SK-N-SH (cell line): ENCODE results near the gene ARHGAP15. TPM values are rescaled to one million over a fixed set of nuclear protein-coding genes. Genes with fewer than 3 reads are reported as not detected.

Experiments
- CTCF ChIA-PET: fragments of 300-600, 350-600 bp; formaldehyde crosslinking; extraction: SDS; loops from one replicate; lab custom pipeline; 2021; lab: Yijun Ruan, JAX
- POLR2A ChIA-PET: fragments of 350-600 bp; sonication (Branson Sonifier 250); formaldehyde crosslinking; extraction: SDS; loops from one replicate; lab custom pipeline; 2020; ENCODE audit warnings: antibody characterized with exemption, inconsistent platforms; lab: Yijun Ruan, JAX
- DNase-seq: peaks from one replicate; pipeline ENCODE4 v3.0.0; 2012
- H2AFZ ChIP-seq: fragments of 200-600 bp; sonication (generic); 2 replicates; pipeline ENCODE4 v1.8.1; 2016; ENCODE audit warnings: antibody characterized with exemption, mild to moderate bottlenecking, low read depth
- H3F3A ChIP-seq: fragments of 200-600 bp; sonication (generic); replicated peaks from 2 replicates; pipeline ENCODE3; 2016; ENCODE audit warnings: antibody characterized with exemption, mild to moderate bottlenecking; ENCODE audit not compliant: insufficient read depth
- H3K27ac ChIP-seq, 2 experiments: fragments of 200-500 bp in 1 of 2; fragments of 200-600 bp in 1 of 2; sonication (Bioruptor generic) in 1 of 2; sonication (generic), shearing (Covaris generic) in 1 of 2; 2 replicates each; pipeline versions ENCODE4 v1.5.1 to v1.6.1; 2014 to 2016; ENCODE audit warnings: low read depth in 2 of 2, inconsistent platforms in 1 of 2, low read length in 1 of 2, mild to moderate bottlenecking in 1 of 2, mixed read lengths in 1 of 2
- H3K27me3 ChIP-seq: fragments of 200-600 bp; sonication (generic), shearing (Covaris generic); 2 replicates; pipeline ENCODE4 v1.6.1; 2016; ENCODE audit warnings: mixed run types; ENCODE audit not compliant: insufficient read depth
- H3K36me3 ChIP-seq, 2 experiments: fragments of 200-500 bp in 1 of 2; fragments of 200-600 bp in 1 of 2; sonication (Bioruptor generic) in 1 of 2; sonication (generic) in 1 of 2; replicated peaks in 1 of 2; 2 replicates each; pipeline versions ENCODE3 to v1.5.1; 2014 to 2016; ENCODE audit warnings: low read length in 1 of 2, mild to moderate bottlenecking in 1 of 2; ENCODE audit not compliant: insufficient read depth in 2 of 2, control insufficient read depth in 1 of 2
- H3K4me1 ChIP-seq, 2 experiments: fragments of 200-500 bp in 1 of 2; fragments of 200-600 bp in 1 of 2; sonication (Bioruptor generic) in 1 of 2; sonication (generic), shearing (Covaris generic) in 1 of 2; 2 replicates each; pipeline versions ENCODE4 v1.5.1 to v1.6.1; 2014 to 2016; ENCODE audit warnings: low read depth in 1 of 2, low read length in 1 of 2, mixed run types in 1 of 2; ENCODE audit not compliant: insufficient read depth in 2 of 2, control insufficient read depth in 1 of 2
- H3K4me2 ChIP-seq: fragments of 200-600 bp; sonication (generic), shearing (Covaris generic); 2 replicates; pipeline ENCODE4 v1.6.1; 2017; ENCODE audit warnings: mixed run types
- H3K4me3 ChIP-seq, 2 experiments: fragments of 200-500 bp in 1 of 2; fragments of 200-600 bp in 1 of 2; sonication (Bioruptor generic) in 1 of 2; sonication (generic), shearing (Covaris generic) in 1 of 2; 2 replicates each; pipeline versions ENCODE4 v1.5.1 to v1.8.1; 2014 to 2016; ENCODE audit warnings: low read depth in 2 of 2, inconsistent platforms in 1 of 2, low read length in 1 of 2, mild to moderate bottlenecking in 1 of 2, mixed read lengths in 1 of 2, moderate library complexity in 1 of 2
- H3K79me2 ChIP-seq: fragments of 200-600 bp; sonication (generic); 2 replicates; pipeline ENCODE4 v1.8.1; 2017; ENCODE audit warnings: mild to moderate bottlenecking; ENCODE audit not compliant: insufficient read depth
- H3K9ac ChIP-seq: fragments of 200-600 bp; sonication (generic); 2 replicates; pipeline ENCODE4 v1.6.1; 2017; ENCODE audit warnings: mixed run types
- H3K9me2 ChIP-seq: fragments of 200-600 bp; sonication (generic); 2 replicates; pipeline ENCODE4 v1.6.1; 2017; ENCODE audit warnings: mixed run types
- H3K9me3 ChIP-seq: fragments of 200-600 bp; sonication (generic); 2 replicates; pipeline ENCODE4 v1.6.1; 2017; ENCODE audit warnings: mixed run types, mild to moderate bottlenecking, moderate library complexity
- H4K20me1 ChIP-seq: fragments of 200-600 bp; sonication (generic); 2 replicates; pipeline ENCODE4 v1.6.1; 2017; ENCODE audit warnings: mild to moderate bottlenecking, mixed run types; ENCODE audit not compliant: insufficient read depth
- EZH2phosphoT487 ChIP-seq: fragments of 200-600 bp; sonication (generic); IDR thresholded peaks from 2 replicates; pipeline ENCODE4 v1.6.1; 2017; ENCODE audit warnings: low read depth, mixed run types, mild to moderate bottlenecking, antibody characterized with exemption, moderate library complexity, borderline replicate concordance
- FOSL2 ChIP-seq: IDR thresholded peaks from 2 replicates; pipeline ENCODE4 v1.4.0; 2012; ENCODE audit warnings: low read depth, mild to moderate bottlenecking, moderate library complexity, borderline replicate concordance
- FOXJ3 ChIP-seq: sonication (generic); formaldehyde crosslinking; IDR thresholded peaks from 2 replicates; pipeline ENCODE4 v1.5.1; 2020; ENCODE audit warnings: mild to moderate bottlenecking, missing genetic modification reagents
- FOXM1 ChIP-seq: IDR thresholded peaks from 2 replicates; pipeline ENCODE4 v1.4.0; 2012; ENCODE audit warnings: low read depth, mild to moderate bottlenecking
- GATA2 ChIP-seq: sonication (generic); formaldehyde crosslinking; IDR thresholded peaks from 2 replicates; pipeline ENCODE4 v1.5.0; 2020; ENCODE audit warnings: mild to moderate bottlenecking, missing genetic modification reagents
- MAX ChIP-seq: IDR thresholded peaks from 2 replicates; pipeline ENCODE4 v1.4.0; 2012; ENCODE audit warnings: low read depth
- MXI1 ChIP-seq: IDR thresholded peaks from 2 replicates; pipeline ENCODE4 v1.6.1; 2012; ENCODE audit warnings: mild to moderate bottlenecking, low read depth, low read length, improper control_type of control experiment
- NFIC ChIP-seq: IDR thresholded peaks from 2 replicates; pipeline ENCODE4 v1.4.0; 2012; ENCODE audit warnings: borderline replicate concordance
- NRF1 ChIP-seq: IDR thresholded peaks from 2 replicates; pipeline ENCODE4 v1.6.1; 2012; ENCODE audit warnings: low read depth, mild to moderate bottlenecking, low read length
- PBX3 ChIP-seq: IDR thresholded peaks from 2 replicates; pipeline ENCODE4; 2012
- SIN3A ChIP-seq: IDR thresholded peaks from 2 replicates; pipeline ENCODE4 v1.6.1; 2012; ENCODE audit warnings: low read depth, mild to moderate bottlenecking, low read length, moderate library complexity, borderline replicate concordance
- TAF1 ChIP-seq: IDR thresholded peaks from 2 replicates; pipeline ENCODE4 v1.6.1; 2012; ENCODE audit warnings: low read depth, mild to moderate bottlenecking, low read length, moderate library complexity, borderline replicate concordance
- USF2 ChIP-seq: fragments of 150-350 bp; IDR thresholded peaks from 2 replicates; pipeline ENCODE4 v1.6.1; 2017; ENCODE audit warnings: antibody characterized with exemption, low read length, low read depth, borderline replicate concordance
- ZBTB33 ChIP-seq: IDR thresholded peaks from 2 replicates; pipeline ENCODE4 v1.4.0; 2012; ENCODE audit warnings: low read depth, borderline replicate concordance
- WGBS: methylation state at CpG from one replicate; pipeline ENCODE4 v1.1.6; 2017; ENCODE audit warnings: low lambda C conversion rate; 5-methylcytosine and 5-hydroxymethylcytosine counted together
- polyA plus RNA-seq, 3 experiments: library from polyadenylated mRNA; depleted of rRNA; stranded (reverse); fragments of >200 nt; gene quantifications; 2 replicates each; pipeline ENCODE4 v1.2.3, GENCODE V29; 2012

The ARHGAP15 gene
- polyA plus RNA-seq, 1 of the 3 experiments (the other 2 are of a cell fraction) = not detected

- WGBS = 81% methylated on average over 2 of the region's 2 CpGs
Measured at GRCh38 chr2:143480086-143480485, 350.9 kb downstream of the ARHGAP15 start.

More at GRCh38 chr2:143480086-143480485, 350.9 kb downstream of the ARHGAP15 start:
- DNase-seq = no peak
- H3K27me3 ChIP-seq = no peaks in the 10 kb centered on the region
- no peak overlapping the region for H3K4me2 ChIP-seq
- no peaks in the 10 kb centered on the region for H3K79me2 ChIP-seq
- H3K4me3 ChIP-seq = no peak overlapping the region
- H3K9ac ChIP-seq = no peak overlapping the region
- CTCF ChIA-PET = interaction anchor here (0.9 to 1.0 kb wide), 3 partner anchors 15 to 27 kb away, joined by 3 to 4 read pairs (median 3); no protein-coding TSS in a partner anchor
- H3K4me1 ChIP-seq = peaks cover 3 to 9% of the 10 kb centered on the region in 2 experiments; a peak in 2 of 4 replicates
- H3F3A ChIP-seq = no peaks in the 10 kb centered on the region
- H3K9me2 ChIP-seq = no peaks in the 10 kb centered on the region
- H3K36me3 ChIP-seq = no peaks in the 10 kb centered on the region
- no peak overlapping the region for H3K27ac ChIP-seq
- H2AFZ ChIP-seq = no peak overlapping the region
- H3K9me3 ChIP-seq = no peaks in the 10 kb centered on the region
- no peak for TF ChIP-seq FOXJ3 (CRISPR knock-in tag)
- no peak for TF ChIP-seq USF2
- TF ChIP-seq TAF1 = no peak
- TF ChIP-seq FOSL2 = no peak
- no peak for TF ChIP-seq GATA2
- no peak for TF ChIP-seq NFIC
- no peak for TF ChIP-seq SIN3A
- TF ChIP-seq ZBTB33 = no peak
- no peak for TF ChIP-seq NRF1
- TF ChIP-seq MAX = no peak
- TF ChIP-seq PBX3 = no peak
- no peak for TF ChIP-seq EZH2phosphoT487
- no peak for TF ChIP-seq MXI1
- TF ChIP-seq FOXM1 = no peak
- H4K20me1 ChIP-seq = no peaks in the 10 kb centered on the region
- POLR2A ChIA-PET = no interaction called here
